ENCODE measurements around the gene TNFRSF14. TPM values are rescaled to one million over a fixed set of nuclear protein-coding genes. Genes with fewer than 3 reads are reported as not detected.
"Not testable (repeated sequence)": the region's sequence is repeated elsewhere in the genome, so short reads cannot be mapped to it uniquely, and the experiment has no call there.

Gene TNFRSF14
- total RNA-seq, 1 experiment from 2014 or later = not detected

GRCh38 chr1:2571348-2571747, 15.2 kb downstream of the TNFRSF14 start:
- Histone ChIP-seq H3K9me3 (replicated peaks) (0 out of 2 replicates have a peak, but pooled peaks cover 5% of the 10 kb centered on the region), H3K4me1 (no peaks in the 10 kb centered on the region), H3K27ac (no peak overlapping the region), H3K36me3 (no peaks in the 10 kb centered on the region), H3K4me3 (no peak overlapping the region), H3K27me3 (peaks cover 46% of the 10 kb centered on the region)
- DNase-seq = no peak

- Histone ChIP-seq H3K36me3 (no peaks in the 10 kb centered on the region), H3K27me3 (peaks cover 36% of the 10 kb centered on the region), H3K4me1 (no peaks in the 10 kb centered on the region), H3K9me3 (replicated peaks) (0 out of 2 replicates have a peak, but pooled peaks cover 5% of the 10 kb centered on the region), H3K27ac (no peak overlapping the region), H3K4me3 (no peak overlapping the region)
- DNase-seq = no peak
Measured at GRCh38 chr1:2573250-2573920, 17.2 kb downstream of the TNFRSF14 start.

GRCh38 chr1:2574350-2574749, 18.2 kb downstream of the TNFRSF14 start:
- no peaks in the 10 kb centered on the region for H3K4me1 ChIP-seq
- no peak for DNase-seq
- 0 out of 2 replicates have a peak, but pooled peaks cover 5% of the 10 kb centered on the region for H3K9me3 ChIP-seq (replicated peaks)

DNA sequence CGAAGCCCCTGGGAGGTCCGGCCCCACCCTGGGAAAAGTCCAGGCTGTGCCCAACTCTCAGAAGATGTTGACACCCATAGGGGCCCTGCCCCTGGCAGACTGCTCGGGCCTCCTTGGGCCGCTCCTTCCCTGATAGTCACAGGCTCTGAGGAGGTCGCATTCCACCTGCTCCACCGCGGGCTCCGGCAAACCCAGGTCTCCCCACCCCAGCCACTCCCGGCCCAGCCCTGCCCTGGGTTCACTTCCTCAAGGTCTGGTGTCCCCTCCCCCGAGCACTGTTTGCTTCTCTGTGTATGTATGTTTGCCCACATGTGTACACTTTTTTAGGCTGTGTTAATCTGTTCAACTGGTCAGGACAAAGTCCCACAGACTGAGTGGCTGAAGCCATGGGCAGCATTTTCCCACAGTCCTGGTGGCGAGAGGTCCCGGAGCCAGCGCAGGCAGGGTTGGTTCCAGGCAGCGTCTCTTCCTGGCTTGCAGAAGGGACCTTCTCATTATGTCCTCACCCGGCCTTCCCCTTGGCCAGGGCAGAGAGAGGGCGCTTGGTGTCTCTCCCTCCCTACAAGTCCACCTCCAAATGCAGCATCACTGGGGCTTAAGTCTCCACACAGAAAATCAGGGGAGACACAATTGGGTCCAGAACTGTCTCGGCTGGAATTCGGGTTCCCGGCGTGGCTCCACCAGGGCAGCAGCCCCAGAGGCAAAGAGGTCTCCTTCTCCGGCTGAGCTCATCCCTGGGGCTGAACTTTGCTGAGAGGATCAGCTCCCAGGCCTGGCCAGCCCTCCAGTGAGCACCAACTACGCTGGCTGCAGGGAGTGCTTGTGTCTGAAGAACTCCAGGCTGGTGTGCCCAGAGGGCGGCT, 19.9 kb downstream of the TNFRSF14 start:
- Histone ChIP-seq H3K27me3 (peaks cover 43% of the 10 kb centered on the region), H3K36me3 (no peaks in the 10 kb centered on the region), H3K4me1 (no peaks in the 10 kb centered on the region), H3K9me3 (replicated peaks) (0 out of 2 replicates have a peak, but pooled peaks cover 5% of the 10 kb centered on the region), H3K27ac (no peak overlapping the region), H3K4me3 (no peak overlapping the region)
- DNase-seq = no peak

More at GRCh38 chr1:2574350-2574749, 18.2 kb downstream of the TNFRSF14 start:
- no peak overlapping the region for H3K27ac ChIP-seq
- no peaks in the 10 kb centered on the region for H3K36me3 ChIP-seq
- H3K4me3 ChIP-seq = no peak overlapping the region
- H3K27me3 ChIP-seq = peaks cover 45% of the 10 kb centered on the region

- DNase-seq; H3K4me1 ChIP-seq; H3K27ac ChIP-seq; H3K4me3 ChIP-seq; H3K9me3 ChIP-seq (replicated peaks); H3K36me3 ChIP-seq: not testable (repeated sequence)
- peaks cover 43% of the 10 kb centered on the region for H3K27me3 ChIP-seq
Measured at GRCh38 chr1:2577565-2578075, 21.4 kb downstream of the TNFRSF14 start.

- no peak for DNase-seq
- Histone ChIP-seq H3K36me3 (no peaks in the 10 kb centered on the region), H3K9me3 (replicated peaks) (no peaks in the 10 kb centered on the region), H3K27ac (no peak overlapping the region), H3K4me3 (no peak overlapping the region), H3K4me1 (no peaks in the 10 kb centered on the region), H3K27me3 (peaks cover 33% of the 10 kb centered on the region)
Measured at GRCh38 chr1:2578758-2579118, 22.6 kb downstream of the TNFRSF14 start.

GRCh38 chr1:2580691-2581090, 24.5 kb downstream of the TNFRSF14 start:
- H3K27me3 ChIP-seq = peaks cover 24% of the 10 kb centered on the region
- H3K27ac ChIP-seq = no peak overlapping the region
- H3K36me3 ChIP-seq = no peaks in the 10 kb centered on the region
- no peaks in the 10 kb centered on the region for H3K4me1 ChIP-seq
- no peak overlapping the region for H3K4me3 ChIP-seq
- no peaks in the 10 kb centered on the region for H3K9me3 ChIP-seq (replicated peaks)
- DNase-seq = no peak

DNA sequence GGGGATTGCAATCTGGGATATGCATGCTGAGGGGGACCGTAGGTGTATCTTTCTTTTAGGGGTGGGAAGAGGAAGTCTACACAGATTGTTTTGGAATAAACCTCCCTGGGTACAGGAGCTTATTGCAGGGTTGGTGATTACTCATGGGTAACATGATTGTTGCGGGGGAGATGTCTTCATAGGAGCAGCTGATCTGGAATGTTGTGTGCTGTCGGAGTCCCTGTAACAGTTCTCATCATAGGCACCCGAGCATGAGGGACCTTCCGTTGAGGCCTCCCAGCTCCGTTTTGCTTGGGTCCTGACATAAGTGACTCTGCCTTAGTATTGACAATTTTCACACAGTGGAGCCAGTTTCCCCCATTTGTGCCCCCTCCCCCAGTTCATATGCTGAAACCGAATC, 26.2 kb downstream of the TNFRSF14 start:
- DNase-seq = no peak
- H3K9me3 ChIP-seq (replicated peaks) = no peaks in the 10 kb centered on the region
- H3K27ac ChIP-seq = no peak overlapping the region
- peaks cover 16% of the 10 kb centered on the region for H3K27me3 ChIP-seq
- H3K36me3 ChIP-seq = no peaks in the 10 kb centered on the region
- no peaks in the 10 kb centered on the region for H3K4me1 ChIP-seq
- no peak overlapping the region for H3K4me3 ChIP-seq

GRCh38 chr1:2583331-2583791, 27.2 kb downstream of the TNFRSF14 start:
- no peak overlapping the region for H3K27ac ChIP-seq
- DNase-seq = no peak

GRCh38 chr1:2583871-2584351, 27.7 kb downstream of the TNFRSF14 start:
- no peak for DNase-seq
- no peaks in the 10 kb centered on the region for H3K9me3 ChIP-seq (replicated peaks)
- H3K27ac ChIP-seq = no peak overlapping the region
- H3K4me1 ChIP-seq = no peaks in the 10 kb centered on the region
- H3K4me3 ChIP-seq = no peak overlapping the region
- no peaks in the 10 kb centered on the region for H3K36me3 ChIP-seq
- peaks cover 10% of the 10 kb centered on the region for H3K27me3 ChIP-seq

More at GRCh38 chr1:2583331-2583791, 27.2 kb downstream of the TNFRSF14 start:
- H3K4me1 ChIP-seq = no peaks in the 10 kb centered on the region
- H3K9me3 ChIP-seq (replicated peaks) = no peaks in the 10 kb centered on the region
- no peak overlapping the region for H3K4me3 ChIP-seq
- H3K36me3 ChIP-seq = no peaks in the 10 kb centered on the region
- H3K27me3 ChIP-seq = peaks cover 16% of the 10 kb centered on the region

GRCh38 chr1:2584686-2585317, 28.6 kb downstream of the TNFRSF14 start:
- Histone ChIP-seq H3K27ac (no peak overlapping the region), H3K9me3 (replicated peaks) (no peaks in the 10 kb centered on the region), H3K36me3 (no peaks in the 10 kb centered on the region), H3K4me1 (no peaks in the 10 kb centered on the region), H3K27me3 (peaks cover 4% of the 10 kb centered on the region; the same call in 1 of the 2 replicates), H3K4me3 (peak overlapping the region; percentile 84)
- no peak for DNase-seq

DNA sequence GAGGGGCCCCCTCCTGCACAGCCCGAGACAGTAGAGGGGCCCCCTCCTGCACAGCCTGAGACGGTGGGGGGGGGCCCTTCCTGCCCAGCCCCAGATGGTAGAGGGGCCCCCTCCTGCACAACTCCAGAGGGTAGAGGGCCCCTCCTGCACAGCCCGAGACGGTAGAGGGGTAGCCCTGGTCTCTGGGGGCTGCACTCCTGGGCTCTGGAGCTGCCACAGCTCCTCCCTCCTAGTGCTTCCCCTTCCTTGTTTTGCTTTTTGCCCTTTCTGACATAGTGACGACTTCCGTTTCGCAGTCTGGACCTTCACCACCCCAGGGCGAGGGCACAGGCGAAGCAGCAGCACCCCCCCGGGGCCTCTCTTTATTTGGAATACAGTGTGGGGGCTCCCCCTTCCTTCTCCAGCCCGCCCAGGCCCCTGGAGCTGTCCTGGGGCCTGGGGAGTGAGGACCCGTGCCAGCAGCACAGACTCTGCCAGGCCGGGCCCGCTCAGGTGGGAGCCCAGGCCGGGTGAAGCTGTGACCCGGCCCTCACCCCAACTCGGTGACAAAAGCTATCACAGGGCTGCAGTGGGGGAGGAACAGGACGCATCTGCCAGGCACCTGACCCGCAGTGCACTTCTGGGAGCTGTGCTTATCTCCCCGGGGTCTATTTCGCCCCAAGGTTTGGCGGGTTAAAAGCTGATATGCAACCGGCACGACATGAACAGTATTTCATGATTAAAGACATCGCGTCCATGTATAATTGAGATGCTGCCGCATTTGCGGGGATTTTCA, 29.3 kb downstream of the TNFRSF14 start:
- peak; percentile 61 to 68 for DNase-seq
- H3K27ac ChIP-seq = peak overlapping the region; percentile 17; the same call in 1 of the 2 replicates

GRCh38 chr1:2586154-2587070, 30.2 kb downstream of the TNFRSF14 start, which contains the start of gene PRXL2B:
TSS of gene PRXL2B (plus strand) at chr1:2586777. CDS start at chr1:2586886, 109 bp downstream.
- H3K4me3 ChIP-seq = peak within 1 kb of the TSS; percentile 84
- H3K27me3 ChIP-seq = no peaks in the 10 kb centered on the region
- H3K9me3 ChIP-seq (replicated peaks) = no peaks in the 10 kb centered on the region

More for the DNA sequence above, 29.3 kb downstream of the TNFRSF14 start:
- Histone ChIP-seq H3K4me3 (peak overlapping the region; percentile 84), H3K36me3 (no peaks in the 10 kb centered on the region), H3K4me1 (no peaks in the 10 kb centered on the region), H3K27me3 (no peaks in the 10 kb centered on the region), H3K9me3 (replicated peaks) (no peaks in the 10 kb centered on the region)

More at GRCh38 chr1:2586154-2587070, 30.2 kb downstream of the TNFRSF14 start, which contains the start of gene PRXL2B:
- DNase-seq = peak; percentile 99
- peak within 1 kb of the TSS; percentile 58 for H3K27ac ChIP-seq
- H3K4me1 ChIP-seq = no peaks in the 10 kb centered on the region
- H3K36me3 ChIP-seq = no peaks in the 10 kb centered on the region

All from SJCRH30 (cell line).